Ishikawa (cell line): ENCODE measurements around the gene ALDH3B2.

Experiments used
- EP300 ChIP-seq: IDR thresholded peaks from 2 replicates; pipeline ENCODE4 v1.6.1; 2012; ENCODE audit warnings: borderline replicate concordance
- FOXM1 ChIP-seq: IDR thresholded peaks from 2 replicates; pipeline ENCODE4 v1.6.1; 2012; ENCODE audit warnings: low read depth, borderline replicate concordance
- TEAD4 ChIP-seq: IDR thresholded peaks from 2 replicates; pipeline ENCODE4 v1.6.1; 2012
- YY1 ChIP-seq: IDR thresholded peaks from 2 replicates; pipeline ENCODE4 v1.6.1; 2012; ENCODE audit warnings: low read depth
- ZBTB7A ChIP-seq: IDR thresholded peaks from 2 replicates; pipeline ENCODE4 v1.6.1; 2012; ENCODE audit warnings: low read depth
- TF ChIP-seq, protein P1 (sequence below): IDR thresholded peaks from 2 replicates; pipeline ENCODE4 v1.6.1; 2012
- TF ChIP-seq, protein P2 (sequence below): IDR thresholded peaks from 2 replicates; pipeline ENCODE4 v1.6.1; 2012; ENCODE audit warnings: low read depth, mild to moderate bottlenecking

DNA sequence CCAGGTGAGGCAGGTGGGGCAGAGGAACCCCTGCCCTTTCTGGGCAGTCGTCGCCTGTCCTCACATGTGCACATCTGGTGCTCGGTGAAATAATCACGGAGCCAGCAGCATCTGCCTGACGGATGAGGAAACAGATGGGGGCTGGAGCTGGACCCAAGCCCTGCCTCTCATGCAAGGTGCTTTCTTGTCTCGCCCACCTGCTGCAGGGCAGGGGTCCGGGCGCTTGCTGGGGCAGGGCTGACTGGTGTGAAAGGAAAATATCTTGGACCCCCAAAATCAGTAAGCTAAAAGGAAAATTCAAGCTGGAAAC is 3.3 kb downstream of the ALDH3B2 start:
- TF ChIP-seq YY1 (no peak), TEAD4 (no peak), FOXM1 (no peak), EP300 (no peak), ZBTB7A (no peak)
- TF ChIP-seq, protein P1, sequence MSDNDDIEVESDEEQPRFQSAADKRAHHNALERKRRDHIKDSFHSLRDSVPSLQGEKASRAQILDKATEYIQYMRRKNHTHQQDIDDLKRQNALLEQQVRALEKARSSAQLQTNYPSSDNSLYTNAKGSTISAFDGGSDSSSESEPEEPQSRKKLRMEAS = no peak
- TF ChIP-seq, protein P2, sequence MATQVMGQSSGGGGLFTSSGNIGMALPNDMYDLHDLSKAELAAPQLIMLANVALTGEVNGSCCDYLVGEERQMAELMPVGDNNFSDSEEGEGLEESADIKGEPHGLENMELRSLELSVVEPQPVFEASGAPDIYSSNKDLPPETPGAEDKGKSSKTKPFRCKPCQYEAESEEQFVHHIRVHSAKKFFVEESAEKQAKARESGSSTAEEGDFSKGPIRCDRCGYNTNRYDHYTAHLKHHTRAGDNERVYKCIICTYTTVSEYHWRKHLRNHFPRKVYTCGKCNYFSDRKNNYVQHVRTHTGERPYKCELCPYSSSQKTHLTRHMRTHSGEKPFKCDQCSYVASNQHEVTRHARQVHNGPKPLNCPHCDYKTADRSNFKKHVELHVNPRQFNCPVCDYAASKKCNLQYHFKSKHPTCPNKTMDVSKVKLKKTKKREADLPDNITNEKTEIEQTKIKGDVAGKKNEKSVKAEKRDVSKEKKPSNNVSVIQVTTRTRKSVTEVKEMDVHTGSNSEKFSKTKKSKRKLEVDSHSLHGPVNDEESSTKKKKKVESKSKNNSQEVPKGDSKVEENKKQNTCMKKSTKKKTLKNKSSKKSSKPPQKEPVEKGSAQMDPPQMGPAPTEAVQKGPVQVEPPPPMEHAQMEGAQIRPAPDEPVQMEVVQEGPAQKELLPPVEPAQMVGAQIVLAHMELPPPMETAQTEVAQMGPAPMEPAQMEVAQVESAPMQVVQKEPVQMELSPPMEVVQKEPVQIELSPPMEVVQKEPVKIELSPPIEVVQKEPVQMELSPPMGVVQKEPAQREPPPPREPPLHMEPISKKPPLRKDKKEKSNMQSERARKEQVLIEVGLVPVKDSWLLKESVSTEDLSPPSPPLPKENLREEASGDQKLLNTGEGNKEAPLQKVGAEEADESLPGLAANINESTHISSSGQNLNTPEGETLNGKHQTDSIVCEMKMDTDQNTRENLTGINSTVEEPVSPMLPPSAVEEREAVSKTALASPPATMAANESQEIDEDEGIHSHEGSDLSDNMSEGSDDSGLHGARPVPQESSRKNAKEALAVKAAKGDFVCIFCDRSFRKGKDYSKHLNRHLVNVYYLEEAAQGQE = no peak
